DMS53 treated with DMSO at 0.1 percent for 48 hours (cell line): ENCODE measurements around the gene MCF2L.

Source experiments
- DNase-seq: peaks from one replicate; lab custom pipeline; 2025; ENCODE audit not compliant: unreplicated experiment; lab: John Stamatoyannopoulos, UW

MCF2L gene

GRCh38 chr13:113122550-113123225, 153.7 kb downstream of the MCF2L start, which contains the start of gene F10:
Gene F10 (plus strand): TSS chr13:113122799. CDS start chr13:113122856, 57 bp downstream.
- DNase-seq, result no peak

DNA sequence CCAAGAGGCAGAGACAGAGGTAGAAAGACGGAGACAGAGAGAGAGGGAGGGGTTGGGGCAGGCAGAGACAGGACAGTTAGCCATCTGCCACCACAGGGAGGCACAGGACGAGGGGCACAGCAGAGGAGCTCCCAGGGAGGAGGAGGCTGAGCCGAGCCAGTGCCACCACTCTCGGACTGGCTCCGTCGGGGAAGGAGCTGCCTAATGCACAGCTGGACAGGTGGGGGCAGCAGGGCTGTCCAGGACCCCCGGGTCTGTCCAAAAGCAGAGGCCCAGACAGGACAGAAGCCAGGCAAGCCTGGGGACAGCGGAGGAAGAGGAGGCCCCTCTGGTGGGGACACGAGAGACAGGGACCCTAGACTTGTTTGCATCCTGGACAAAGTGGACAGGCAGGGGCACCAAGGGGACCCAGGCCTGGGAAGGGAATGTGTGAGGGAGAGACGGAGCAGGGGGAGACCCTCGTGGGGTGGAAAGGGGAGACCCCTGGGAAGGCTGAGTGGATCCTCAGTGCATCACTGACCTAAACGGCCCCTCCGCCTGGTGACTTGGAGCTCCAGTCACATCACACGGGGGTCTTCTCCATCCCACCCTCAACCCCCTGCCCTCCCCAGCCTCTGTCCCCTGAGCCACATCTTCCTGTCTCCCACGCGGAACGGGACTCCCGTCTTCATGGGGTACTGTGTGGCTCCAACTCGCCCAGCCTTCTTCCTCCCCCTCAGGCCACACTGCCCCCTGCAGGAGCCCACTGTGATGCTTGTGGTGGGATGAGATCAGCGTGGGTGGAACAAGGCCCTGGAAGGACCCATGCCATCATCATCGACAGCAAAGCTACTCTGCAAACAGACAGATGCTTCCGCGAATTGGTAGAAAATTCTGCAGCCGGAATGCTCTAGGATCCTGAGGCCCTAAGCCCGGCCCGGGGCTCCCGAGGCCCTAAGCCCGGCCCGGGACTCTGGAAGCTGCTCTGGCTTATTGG, 154.5 kb downstream of the MCF2L start:
- DNase-seq, result no peak

- no peak for DNase-seq
These were observed 155.4 kb downstream of the MCF2L start for GRCh38 chr13:113124211-113124970.

GRCh38 chr13:113125506-113126264, 156.7 kb downstream of the MCF2L start:
- no peak for DNase-seq

DNA sequence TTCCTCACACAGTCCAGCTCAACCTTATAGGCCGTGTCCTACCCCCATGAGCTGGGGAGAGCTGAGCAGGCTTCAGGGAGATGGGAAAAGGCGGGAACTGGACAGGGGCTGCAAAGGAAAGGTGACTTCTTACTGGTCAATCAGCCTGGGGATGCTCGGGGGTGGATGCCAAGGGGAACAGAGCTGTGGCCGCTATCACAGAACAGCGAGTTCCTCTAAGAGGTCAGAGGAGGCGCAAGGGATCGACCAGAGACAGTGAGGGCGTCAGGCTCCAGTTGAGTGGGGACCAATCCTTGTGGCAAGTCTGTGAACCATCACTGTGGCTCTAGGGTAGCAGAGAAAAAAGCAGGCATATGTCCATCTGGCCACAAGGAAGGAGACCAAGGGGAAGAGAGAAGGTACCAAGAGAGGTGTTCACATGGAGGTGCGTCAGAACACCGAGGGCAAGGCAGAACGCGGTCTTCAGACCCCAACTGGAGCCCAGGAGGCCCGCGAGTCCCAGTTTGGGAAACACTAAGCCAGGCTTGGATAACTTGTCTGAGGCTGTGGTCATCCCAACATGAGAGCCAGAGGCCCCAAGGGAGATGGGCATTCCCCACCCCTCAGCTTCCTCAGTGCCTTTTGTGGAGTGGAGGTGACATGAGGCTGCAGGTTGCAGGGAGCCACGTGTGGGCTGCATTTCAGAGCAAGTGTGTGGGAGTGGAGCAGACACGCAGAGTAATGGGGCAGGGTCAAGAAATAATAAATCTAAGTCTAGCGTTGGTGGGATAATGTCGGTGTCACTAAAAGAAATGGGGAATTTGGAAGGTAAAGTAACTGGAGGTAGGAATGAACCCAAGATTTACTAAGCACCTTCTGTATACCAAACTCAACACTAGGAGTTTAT, 157.5 kb downstream of the MCF2L start:
- no peak for DNase-seq

DNA sequence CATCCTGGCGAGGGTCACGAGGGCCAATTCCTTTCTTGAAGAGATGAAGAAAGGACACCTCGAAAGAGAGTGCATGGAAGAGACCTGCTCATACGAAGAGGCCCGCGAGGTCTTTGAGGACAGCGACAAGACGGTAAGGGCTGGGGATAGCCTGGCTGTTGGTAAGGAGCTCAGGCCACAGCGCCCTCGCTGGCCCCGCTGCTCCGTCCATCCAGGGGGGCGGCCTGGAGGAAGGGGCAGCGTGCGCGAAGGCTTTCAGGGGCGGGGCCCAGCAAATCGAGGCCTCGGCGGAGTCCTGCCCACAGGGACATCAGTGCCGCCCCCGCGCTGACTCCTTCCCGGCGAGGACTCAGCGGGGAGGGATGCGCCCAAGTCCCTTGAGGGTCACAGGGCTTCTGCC, 160.5 kb downstream of the MCF2L start:
- DNase-seq, result no peak

- DNase-seq, result no peak
These were observed 161.1 kb downstream of the MCF2L start for GRCh38 chr13:113129921-113130750.

DNA sequence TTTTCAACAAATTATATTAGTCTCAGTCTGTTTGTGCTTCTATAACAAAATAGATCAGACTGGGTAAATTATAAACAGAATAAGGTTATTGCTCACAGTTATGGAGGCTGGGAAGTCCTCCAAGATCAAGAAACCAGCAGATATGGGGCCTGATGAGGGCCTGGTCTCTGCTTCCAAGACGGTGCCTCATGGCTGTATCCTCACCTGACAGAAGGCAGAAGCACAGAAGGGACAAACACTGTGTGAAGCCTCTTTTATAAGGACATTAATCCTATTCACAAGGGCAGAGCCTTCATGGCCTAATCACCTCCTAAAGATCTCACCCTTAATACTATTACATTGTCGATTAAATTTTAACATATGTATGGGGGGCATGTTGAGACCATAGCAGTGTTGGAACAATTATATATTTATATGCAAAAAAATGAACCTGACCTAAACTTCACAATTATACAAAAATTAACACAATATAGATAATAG, 166.3 kb downstream of the MCF2L start:
- no peak for DNase-seq

GRCh38 chr13:113137691-113138298, 168.8 kb downstream of the MCF2L start:
- DNase-seq, result no peak

DNA sequence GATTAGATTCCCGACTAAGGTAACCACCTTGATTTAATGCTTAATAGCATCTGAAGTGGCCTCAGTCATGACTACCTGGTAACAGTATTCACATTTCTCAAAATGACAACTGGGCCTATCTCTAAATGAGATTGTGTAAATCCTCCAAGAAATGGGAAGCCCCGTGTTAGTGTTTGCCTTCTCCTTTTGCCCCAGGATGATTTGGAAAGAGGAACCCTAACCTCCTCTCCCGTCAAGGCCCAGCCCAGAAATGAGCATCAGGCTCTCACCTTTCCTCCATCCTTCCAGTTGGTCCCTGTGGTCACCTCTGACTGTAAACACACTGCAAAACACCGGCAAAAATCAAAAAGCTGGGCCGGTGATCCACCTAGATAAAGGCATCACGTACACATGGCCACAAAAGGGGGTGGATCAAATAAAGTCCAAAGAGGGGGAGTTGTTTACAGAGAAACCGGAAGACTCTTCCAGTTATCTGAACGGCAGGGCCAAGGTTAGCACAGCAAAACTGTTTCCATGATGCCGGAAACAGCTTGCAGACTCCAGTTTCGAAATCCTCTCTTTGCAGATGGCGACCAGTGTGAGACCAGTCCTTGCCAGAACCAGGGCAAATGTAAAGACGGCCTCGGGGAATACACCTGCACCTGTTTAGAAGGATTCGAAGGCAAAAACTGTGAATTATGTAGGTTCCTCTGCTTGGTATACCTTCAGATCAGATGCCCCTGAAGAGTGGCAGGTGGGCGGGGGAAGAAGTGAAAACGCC, 170.0 kb downstream of the MCF2L start:
- no peak for DNase-seq

GRCh38 chr13:113139577-113139976, 170.6 kb downstream of the MCF2L start:
- no peak for DNase-seq

- no peak for DNase-seq
These were observed 171.9 kb downstream of the MCF2L start for GRCh38 chr13:113140677-113141600.

DNA sequence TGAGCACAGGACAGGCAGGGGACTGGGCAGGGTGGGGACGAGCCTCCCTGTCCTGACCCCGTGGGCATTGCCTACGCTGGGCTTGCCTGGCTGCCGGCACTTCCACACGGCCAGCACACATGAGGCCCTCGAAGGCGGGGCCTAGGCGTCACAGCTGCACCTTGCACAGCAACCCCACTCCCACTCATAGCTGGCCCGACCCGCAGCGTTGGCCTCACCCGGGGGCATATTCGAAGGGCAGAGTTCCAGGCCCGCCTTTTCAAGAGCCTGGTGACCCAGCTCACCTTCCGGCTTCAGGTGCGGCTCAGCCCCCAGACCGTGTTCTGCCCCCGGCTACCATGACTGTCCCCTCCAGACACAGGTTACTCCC, 172.6 kb downstream of the MCF2L start:
- DNase-seq, result no peak

DNA sequence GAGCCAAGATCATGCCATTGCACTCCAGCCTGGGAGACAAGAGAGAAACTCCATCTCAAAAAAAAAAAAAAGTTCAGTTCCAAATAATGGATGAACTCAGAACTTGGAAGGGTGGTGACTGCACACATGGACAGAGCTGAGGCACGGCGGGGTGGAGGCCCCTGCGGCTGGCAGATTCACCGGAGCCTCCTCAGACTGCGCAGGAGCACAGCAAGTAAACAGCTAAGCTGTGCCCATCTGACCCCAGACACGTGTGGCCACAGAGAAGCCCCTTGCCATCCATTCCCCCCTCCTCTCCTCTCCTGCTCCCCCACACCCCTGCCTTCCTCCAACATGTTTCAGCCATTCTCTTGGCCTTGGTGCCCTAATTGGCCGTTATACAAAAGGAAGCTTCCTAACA, 173.9 kb downstream of the MCF2L start:
- DNase-seq, result no peak

- no peak for DNase-seq
These were observed 174.6 kb downstream of the MCF2L start for GRCh38 chr13:113143466-113144254.

- DNase-seq, result no peak
These were observed 175.2 kb downstream of the MCF2L start for GRCh38 chr13:113144255-113144629.
